Measurements from ENCODE around the gene BRD1.
A peak's percentile ranks its signal among the peaks of the same experiment; 100 is the strongest.
"Not testable (repeated sequence)": the region's sequence is repeated elsewhere in the genome, so short reads cannot be mapped to it uniquely, and the experiment has no call there.

BRD1 gene

GRCh38 chr22:49853981-49854831, 26.5 kb upstream of the BRD1 start:
- in situ Hi-C loops (cut with MboI; ENCODE audit: low pct_unique_long_range_greater_than_20kb, low sequenced_read_pairs, unreplicated experiment): no loop called here
- DNase-seq (ENCODE audit: low spot score): no peak
- no peak for TF ChIP-seq CTCF (IDR thresholded peaks at IDR 0.05; ENCODE audit: extremely low read depth, insufficient read depth, missing control alignments)

GRCh38 chr22:49852898-49853894, 25.5 kb upstream of the BRD1 start, which contains the start of gene ZBED4:
TSS of gene ZBED4 (plus strand) at chr22:49853844. CDS start at chr22:49883663, 29,819 bp downstream.
- TF ChIP-seq CTCF (IDR thresholded peaks at IDR 0.05; ENCODE audit: extremely low read depth, insufficient read depth, missing control alignments): no peak
- peak; percentile 100 for DNase-seq (ENCODE audit: low spot score)
- in situ Hi-C loops (cut with MboI; ENCODE audit: low pct_unique_long_range_greater_than_20kb, low sequenced_read_pairs, unreplicated experiment): no loop called here

- DNase-seq (ENCODE audit: low spot score); in situ Hi-C loops (cut with MboI; ENCODE audit: low pct_unique_long_range_greater_than_20kb, low sequenced_read_pairs, unreplicated experiment): not testable (repeated sequence)
Observed at GRCh38 chr22:49852568-49852897, 24.9 kb upstream of the BRD1 start.

- DNase-seq (ENCODE audit: low spot score): no peak
- in situ Hi-C loops (cut with MboI; ENCODE audit: low pct_unique_long_range_greater_than_20kb, low sequenced_read_pairs, unreplicated experiment): no loop called here
- TF ChIP-seq CTCF (IDR thresholded peaks at IDR 0.05; ENCODE audit: extremely low read depth, insufficient read depth, missing control alignments): no peak
Observed at GRCh38 chr22:49850959-49851802, 23.5 kb upstream of the BRD1 start.

GRCh38 chr22:49850021-49850911, 22.6 kb upstream of the BRD1 start:
- no peak for TF ChIP-seq CTCF (IDR thresholded peaks at IDR 0.05; ENCODE audit: extremely low read depth, insufficient read depth, missing control alignments)
- no peak for DNase-seq (ENCODE audit: low spot score)
- in situ Hi-C loops (cut with MboI; ENCODE audit: low pct_unique_long_range_greater_than_20kb, low sequenced_read_pairs, unreplicated experiment): no loop called here
